ENCODE data around the gene RSU1. TPM values are rescaled to one million over a fixed set of nuclear protein-coding genes. Genes with fewer than 3 reads are reported as not detected.

Gene RSU1
- total and polyA plus RNA-seq, 12 donors: 25.5 to 74.2 (median 48.3) TPM

GRCh38 chr10:16854623-16855022 lies 37.4 kb upstream of the RSU1 start:
- Histone ChIP-seq H3K36me3 (no peaks in the 10 kb centered on the region), H3K9me3 (no peaks in the 10 kb centered on the region), H3K4me3 (no peak overlapping the region), H3K27me3 (no peaks in the 10 kb centered on the region), H3K27ac (no peak overlapping the region), H3K4me1 (peaks cover 0 to 14% (median 8%) of the 10 kb centered on the region in 9 donors)
- intact Hi-C loops (cut with DNase I): loop anchor here in 2 of 10 donors (5.0 to 10.0 kb wide), 2 partner anchors 140 to 388 kb away; no protein-coding TSS in a partner anchor
- DNase-seq (no peak), ATAC-seq (no peak)
- TF ChIP-seq CTCF (IDR thresholded peaks at IDR 0.05): no peak

GRCh38 chr10:16853809-16854208 lies 36.6 kb upstream of the RSU1 start:
- intact Hi-C loops (cut with DNase I): loop anchor here in 1 of 10 donors (10.0 kb wide), 1 partner anchor 141 kb away; no protein-coding TSS in a partner anchor
- no peak overlapping the region for H3K4me3 ChIP-seq
- peaks cover 0 to 14% (median 8%) of the 10 kb centered on the region in 9 donors for H3K4me1 ChIP-seq
- H3K36me3 ChIP-seq: no peaks in the 10 kb centered on the region
- no peaks in the 10 kb centered on the region for H3K9me3 ChIP-seq
- DNase-seq (no peak), ATAC-seq (no peak)
- 95 to 96% methylated on average over 4 of the region's 4 CpGs for WGBS, 2 donors
- H3K27me3 ChIP-seq: no peaks in the 10 kb centered on the region
- H3K27ac ChIP-seq: no peak overlapping the region
- no peak for TF ChIP-seq CTCF (IDR thresholded peaks at IDR 0.05)

- no peak for DNase-seq
- H3K9me3 ChIP-seq: no peaks in the 10 kb centered on the region
- no peaks in the 10 kb centered on the region for H3K36me3 ChIP-seq
- intact Hi-C loops (cut with DNase I): loop anchor here in 1 of 10 donors (10.0 kb wide), 1 partner anchor 142 kb away; no protein-coding TSS in a partner anchor
- no peak for ATAC-seq
- no peak overlapping the region for H3K27ac ChIP-seq
- peaks cover 0 to 14% (median 8%) of the 10 kb centered on the region in 9 donors for H3K4me1 ChIP-seq
- peak in 5 of 9 donors; percentile 16 to 45 (median 25) for TF ChIP-seq CTCF (IDR thresholded peaks at IDR 0.05)
- 46 to 62% methylated on average over 4 of the region's 4 CpGs for WGBS, 2 donors
- no peaks in the 10 kb centered on the region for H3K27me3 ChIP-seq
- H3K4me3 ChIP-seq: no peak overlapping the region
Observed at GRCh38 chr10:16853201-16853600, 36.0 kb upstream of the RSU1 start.

- ATAC-seq (no peak), DNase-seq (no peak)
- Histone ChIP-seq H3K4me3 (no peak overlapping the region), H3K4me1 (peaks cover 0 to 14% (median 8%) of the 10 kb centered on the region in 9 donors), H3K9me3 (no peaks in the 10 kb centered on the region), H3K36me3 (no peaks in the 10 kb centered on the region), H3K27ac (no peak overlapping the region), H3K27me3 (no peaks in the 10 kb centered on the region)
- intact Hi-C loops (cut with DNase I): loop anchor here in 1 of 10 donors (10.0 kb wide), 1 partner anchor 142 kb away; no protein-coding TSS in a partner anchor
- WGBS, 2 donors: 72 to 94% methylated on average over 2 of the region's 2 CpGs
- no peak for TF ChIP-seq CTCF (IDR thresholded peaks at IDR 0.05)
Observed at GRCh38 chr10:16852624-16853023, 35.4 kb upstream of the RSU1 start.
